ENCODE measurements around the gene DYDC2.

- no peak for TF ChIP-seq RFX5 (IDR thresholded peaks at IDR 0.05)
- TF ChIP-seq CTCF (IDR thresholded peaks at IDR 0.05): no peak
- no peak for TF ChIP-seq HMGXB4 (CRISPR knock-in tag; IDR thresholded peaks at IDR 0.05; ENCODE audit: borderline replicate concordance)
- TF ChIP-seq RAD21 (conservative IDR thresholded peaks at IDR 0.05 in 1 of 2, IDR thresholded peaks at IDR 0.05 in 1 of 2): no peak
Measured at GRCh38 chr10:80397014-80397413, 40.4 kb downstream of the DYDC2 start.

Data from A549 (cell line).